ENCODE results near the gene YOD1. TPM values are rescaled to one million over a fixed set of nuclear protein-coding genes. Genes with fewer than 3 reads are reported as not detected.

Gene YOD1
- total RNA-seq, 1 donor from 2014 or later = 27.8 TPM

DNA sequence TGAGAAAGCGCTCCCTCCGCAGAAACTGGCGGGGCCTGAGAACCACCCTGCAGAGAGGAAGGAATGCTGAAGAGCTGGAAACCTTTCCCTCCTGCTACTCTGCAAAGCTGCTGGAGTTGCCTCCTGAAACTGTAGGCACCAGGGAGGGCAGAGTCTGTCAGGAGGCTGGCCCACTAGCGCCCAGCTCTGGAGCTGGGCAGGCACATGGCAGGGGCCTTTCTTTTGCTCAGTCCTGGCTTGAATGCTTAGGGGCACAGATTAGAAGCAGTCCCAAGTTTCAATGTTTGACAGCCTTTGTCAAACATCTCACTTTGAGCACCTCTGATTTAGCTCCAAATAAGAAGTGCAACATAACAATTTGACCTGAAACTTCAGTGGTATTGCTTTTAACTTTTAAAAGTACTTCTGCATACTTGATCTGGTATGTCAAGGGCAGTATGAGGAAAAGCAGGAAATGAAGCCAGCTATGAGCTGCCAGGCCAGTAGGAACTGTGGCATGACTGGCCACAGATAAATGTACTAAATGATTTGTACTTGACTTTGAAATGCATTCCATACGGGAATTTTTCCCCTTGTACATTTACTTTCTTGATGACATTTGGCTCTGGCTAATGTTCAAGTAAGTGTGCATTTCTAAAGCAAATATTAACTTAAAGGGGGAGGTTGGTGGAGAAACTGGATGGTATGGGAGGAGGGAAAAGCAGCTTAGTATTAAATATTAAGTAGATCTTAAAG, 25.7 kb downstream of the YOD1 start:
- DNase-seq = peak; percentile 14

DNA sequence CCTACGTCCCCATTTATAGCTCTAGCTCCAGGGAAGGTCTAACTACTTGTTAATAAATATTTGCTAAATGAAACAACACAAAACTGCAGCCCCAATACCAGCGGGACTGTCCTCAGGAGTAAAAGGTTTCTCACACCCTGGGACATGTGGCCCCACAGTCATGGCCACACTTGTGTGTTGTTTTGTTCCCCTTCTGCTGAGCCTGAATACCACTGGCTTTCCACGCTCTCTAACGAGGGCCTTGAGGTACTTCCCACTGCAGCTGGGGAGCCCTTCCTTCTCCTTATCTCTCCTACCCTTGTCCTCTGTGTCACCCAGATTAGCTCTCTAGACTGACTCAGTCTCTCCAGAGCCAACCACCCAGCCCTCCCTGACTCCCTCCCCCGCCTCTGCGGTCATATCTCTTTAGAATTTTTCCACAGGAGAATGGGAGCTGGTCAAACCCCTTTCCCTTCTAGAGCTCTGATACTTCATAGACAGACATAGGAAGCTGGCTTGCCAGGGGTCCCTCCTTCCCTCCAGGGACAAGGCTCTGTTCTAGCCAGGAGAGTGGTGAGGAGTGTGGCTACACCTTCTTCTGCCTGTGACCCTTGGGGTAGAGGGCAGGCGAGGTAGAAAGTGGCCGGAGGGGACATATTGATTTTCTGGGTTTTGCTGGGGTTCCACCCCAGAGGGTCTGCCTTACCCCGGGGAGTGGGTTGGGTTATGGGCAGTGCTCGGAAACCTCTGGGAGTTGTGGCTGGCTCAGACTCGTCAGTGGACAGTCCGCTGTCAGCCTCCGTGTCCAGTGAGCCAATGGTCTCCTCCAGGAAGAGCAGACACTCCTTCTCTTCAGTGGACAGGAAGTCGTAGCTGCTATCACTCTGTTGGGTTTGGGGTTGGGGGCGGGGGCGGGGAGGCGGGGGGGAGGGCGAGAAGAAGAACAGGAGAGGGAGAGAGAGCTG, 26.5 kb downstream of the YOD1 start:
- DNase-seq = no peak

DNA sequence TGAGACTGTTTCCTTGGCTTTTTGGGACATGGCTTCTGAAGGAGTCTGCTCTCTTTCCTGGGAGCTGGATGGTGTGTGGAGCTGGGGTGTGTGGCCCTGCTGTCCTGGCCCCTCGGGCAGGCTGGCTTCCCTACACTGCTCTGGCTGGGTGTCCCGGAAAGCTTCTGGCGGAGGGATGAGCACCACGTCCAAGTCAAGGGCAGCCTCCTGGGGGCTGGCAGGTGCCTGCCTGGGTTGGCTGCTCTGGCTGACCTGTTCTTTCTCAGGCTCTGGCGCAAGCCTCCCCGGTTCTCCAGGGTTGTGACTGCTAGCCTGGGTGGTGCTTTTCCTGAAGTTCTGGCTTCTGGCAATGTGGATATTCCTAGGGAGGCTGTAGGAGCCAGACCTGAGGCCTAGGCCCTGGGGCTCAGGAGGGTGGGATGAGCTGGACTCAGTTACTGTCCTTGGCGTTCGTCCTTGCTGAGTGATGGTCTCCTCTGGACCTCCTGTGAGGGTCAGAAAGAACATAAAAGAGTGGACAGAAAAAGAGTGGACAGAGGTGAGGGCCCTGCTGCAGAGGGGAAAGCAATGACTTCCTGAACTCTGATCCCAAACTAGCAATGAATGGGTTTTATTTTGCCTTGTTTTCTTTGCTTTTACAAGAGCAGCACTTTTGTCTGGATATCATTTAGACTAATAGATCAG, 27.9 kb downstream of the YOD1 start:
- no peak for DNase-seq

- DNase-seq = no peak
These were observed 29.0 kb downstream of the YOD1 start for GRCh38 chr1:207021876-207022596.

- no peak for DNase-seq
These were observed 29.7 kb downstream of the YOD1 start for GRCh38 chr1:207021139-207021861.

- DNase-seq = no peak
These were observed 30.3 kb downstream of the YOD1 start for GRCh38 chr1:207020709-207021107.

GRCh38 chr1:207020065-207020708, 30.8 kb downstream of the YOD1 start:
- peak; percentile 6 for DNase-seq

DNA sequence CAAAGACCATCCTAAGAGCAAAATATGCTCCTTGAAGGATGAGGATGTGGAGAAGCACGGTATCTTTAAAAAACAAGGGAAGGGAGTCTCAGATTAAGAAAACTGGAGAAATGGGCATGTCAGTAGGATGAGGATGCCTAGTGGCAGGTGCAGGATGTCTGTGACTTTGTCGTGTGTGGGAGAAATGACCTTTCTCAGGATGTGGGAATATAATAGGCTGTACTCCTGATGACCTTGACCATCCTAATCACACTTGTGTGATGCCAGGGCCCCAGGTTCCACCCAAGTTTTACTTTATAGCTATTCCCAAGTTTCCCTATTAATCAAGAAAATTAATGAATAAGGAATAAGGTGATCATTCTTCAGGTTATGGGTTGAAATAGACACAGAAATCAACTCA, 31.3 kb downstream of the YOD1 start:
- DNase-seq = no peak

- DNase-seq = no peak
These were observed 31.8 kb downstream of the YOD1 start for GRCh38 chr1:207019161-207019560.

DNA sequence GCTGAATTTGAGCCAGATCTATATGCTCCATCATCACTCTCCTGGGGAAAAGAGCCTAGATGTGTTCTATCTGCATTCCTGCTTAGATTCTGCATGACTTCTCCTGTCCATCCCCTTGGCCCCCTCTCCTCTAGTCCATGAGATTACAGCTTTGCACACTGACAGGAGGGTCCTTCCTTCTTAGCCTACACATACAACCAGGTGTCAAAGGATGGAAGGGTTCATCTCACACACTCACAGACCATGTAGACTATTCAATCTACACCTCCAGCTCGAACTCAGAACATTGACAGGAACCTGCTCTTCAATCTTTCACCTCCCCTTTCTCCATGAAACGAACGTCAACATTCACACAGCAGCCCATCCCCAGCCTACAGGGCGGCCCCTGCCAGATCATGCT, 32.3 kb downstream of the YOD1 start:
- DNase-seq = no peak

GRCh38 chr1:207017615-207018559, 33.1 kb downstream of the YOD1 start:
- peak; percentile 23 for DNase-seq

- DNase-seq = no peak
These were observed 35.2 kb downstream of the YOD1 start for GRCh38 chr1:207015791-207016190.

DNA sequence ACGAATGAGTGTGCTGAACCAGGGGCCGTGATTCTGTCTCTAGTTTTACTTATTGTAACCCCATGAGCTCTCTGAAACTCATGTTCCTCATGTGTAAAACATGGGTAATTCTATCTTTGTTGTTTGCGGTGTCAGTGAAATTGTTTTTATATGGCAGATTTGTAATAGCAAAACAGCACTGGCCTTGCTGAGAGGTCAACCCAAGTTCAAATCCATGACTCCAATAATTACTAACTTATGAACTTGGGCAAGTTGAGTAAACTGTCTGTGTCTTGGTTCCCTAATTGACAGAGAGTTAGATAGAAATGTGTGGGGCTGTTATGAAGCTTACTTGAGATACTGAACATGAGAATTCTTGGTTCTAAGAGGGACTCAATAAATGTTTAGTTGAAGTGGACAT, 36.3 kb downstream of the YOD1 start:
- DNase-seq = no peak

DNA sequence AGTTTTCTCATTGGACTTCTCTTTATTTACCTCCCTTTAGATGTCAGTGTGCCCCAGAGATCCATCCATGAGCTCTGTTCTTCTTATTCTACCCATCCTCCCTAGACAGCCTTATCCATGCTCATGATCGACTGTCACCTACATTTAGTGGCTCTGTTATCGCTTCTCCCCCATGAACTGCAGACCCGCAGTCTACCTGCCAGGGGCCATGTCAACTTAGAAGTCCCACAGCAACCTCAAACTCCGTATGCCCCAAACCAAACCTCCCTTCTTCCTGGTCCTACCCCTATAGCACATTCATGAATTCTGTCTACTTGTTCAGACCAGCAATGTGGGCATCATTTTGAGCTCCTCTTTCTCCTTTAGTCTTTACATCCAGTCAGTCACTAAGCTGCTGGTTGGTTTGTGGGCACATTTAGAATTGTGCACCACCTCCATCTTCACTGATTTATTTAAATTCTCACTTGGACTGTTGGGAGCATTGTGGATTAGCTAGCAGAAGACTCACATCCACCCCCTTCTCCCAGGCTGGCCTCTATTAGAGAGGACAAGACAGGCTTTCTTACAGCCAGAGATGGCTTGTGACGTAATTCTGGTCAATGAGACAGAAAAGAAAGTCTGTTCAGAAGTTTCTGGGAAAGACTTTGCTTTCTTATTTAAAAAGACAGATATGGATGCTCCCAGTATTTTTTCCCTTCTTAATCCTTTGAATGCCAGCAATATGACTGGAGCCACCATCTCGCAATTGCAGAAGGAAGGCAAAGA, 37.5 kb downstream of the YOD1 start:
- DNase-seq = no peak

- DNase-seq = no peak
These were observed 40.3 kb downstream of the YOD1 start for GRCh38 chr1:207010726-207011125.

- no peak for DNase-seq
These were observed 41.1 kb downstream of the YOD1 start for GRCh38 chr1:207009945-207010344.

DNA sequence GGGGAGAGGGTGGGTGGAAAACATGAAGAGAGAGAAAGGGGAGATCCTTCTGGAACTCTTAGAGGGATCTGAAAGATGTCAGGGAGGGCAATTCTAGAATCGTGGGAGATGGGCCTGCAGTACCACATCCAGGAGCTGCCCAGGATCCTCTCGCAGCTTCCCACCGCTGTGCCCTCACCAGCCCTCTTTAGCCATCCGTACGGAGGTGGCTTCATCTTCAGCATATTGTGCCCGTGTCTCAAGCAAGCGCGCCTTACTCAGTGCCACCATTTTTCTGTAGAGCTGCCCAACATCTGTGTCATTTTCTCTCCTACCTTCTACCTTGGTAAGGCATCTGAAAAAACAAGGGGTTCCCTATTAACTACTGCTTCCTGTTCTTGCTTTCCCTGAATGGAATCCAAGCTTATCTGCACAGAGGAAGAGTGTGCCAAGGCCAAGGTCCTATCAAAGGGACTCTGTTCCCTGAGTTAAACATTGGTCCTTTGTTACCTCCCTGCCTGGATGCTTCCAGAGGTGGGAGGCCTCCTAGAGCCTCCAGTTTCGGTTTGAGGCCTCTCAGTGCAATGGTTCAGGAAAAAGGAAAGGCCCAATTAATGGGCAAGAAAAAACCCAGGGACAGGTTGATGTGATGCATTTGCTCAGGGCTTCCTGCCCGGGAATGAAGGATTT, 41.7 kb downstream of the YOD1 start:
- no peak for DNase-seq

DNA sequence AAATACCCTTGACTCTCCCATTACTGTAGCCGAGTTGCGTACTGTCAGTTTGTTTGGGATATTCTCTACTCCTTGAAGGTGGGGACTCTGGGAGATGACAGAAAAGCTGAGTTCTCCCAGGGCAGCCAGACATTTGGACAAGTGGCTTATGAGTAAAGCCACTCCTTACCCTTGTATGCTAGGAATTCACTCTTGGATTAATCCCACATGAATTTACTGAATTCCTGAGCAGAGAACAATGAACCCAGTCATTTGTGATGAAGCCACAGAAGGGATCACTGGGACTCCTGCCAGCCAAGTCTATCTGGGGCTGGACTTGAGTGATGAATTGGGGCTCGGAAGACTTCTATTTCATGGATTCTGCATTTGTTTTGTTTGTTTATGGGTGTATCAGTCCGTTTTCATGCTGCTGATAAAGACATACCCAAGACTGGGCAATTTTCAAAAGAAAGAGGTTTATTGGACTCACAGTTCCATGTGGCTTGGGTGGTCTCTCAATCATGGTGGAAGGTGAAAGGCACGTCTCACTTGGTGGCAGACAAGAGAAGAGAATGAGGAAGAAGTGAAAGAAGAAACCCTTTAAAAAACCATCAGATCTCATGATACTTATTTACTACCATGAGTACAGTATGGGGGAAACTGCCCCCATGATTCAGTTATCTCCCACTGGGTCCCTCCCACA, 43.5 kb downstream of the YOD1 start:
- DNase-seq = peak; percentile 7

All from skin of body (tissue), 2 donors.